Fibroblast of skin of scalp (primary cell): ENCODE measurements around the gene APBB3.

ENCODE experiments used
- DNase-seq: peaks from one replicate; pipeline ENCODE4 v3.0.0-alpha.2; 2013

The APBB3 gene

GRCh38 chr5:140553657-140554056 lies 10.7 kb downstream of the APBB3 start:
- DNase-seq: no peak

- no peak for DNase-seq
These were observed 12.5 kb downstream of the APBB3 start for GRCh38 chr5:140551872-140552271.

GRCh38 chr5:140550147-140551079 lies 14.0 kb downstream of the APBB3 start:
- no peak for DNase-seq

DNA sequence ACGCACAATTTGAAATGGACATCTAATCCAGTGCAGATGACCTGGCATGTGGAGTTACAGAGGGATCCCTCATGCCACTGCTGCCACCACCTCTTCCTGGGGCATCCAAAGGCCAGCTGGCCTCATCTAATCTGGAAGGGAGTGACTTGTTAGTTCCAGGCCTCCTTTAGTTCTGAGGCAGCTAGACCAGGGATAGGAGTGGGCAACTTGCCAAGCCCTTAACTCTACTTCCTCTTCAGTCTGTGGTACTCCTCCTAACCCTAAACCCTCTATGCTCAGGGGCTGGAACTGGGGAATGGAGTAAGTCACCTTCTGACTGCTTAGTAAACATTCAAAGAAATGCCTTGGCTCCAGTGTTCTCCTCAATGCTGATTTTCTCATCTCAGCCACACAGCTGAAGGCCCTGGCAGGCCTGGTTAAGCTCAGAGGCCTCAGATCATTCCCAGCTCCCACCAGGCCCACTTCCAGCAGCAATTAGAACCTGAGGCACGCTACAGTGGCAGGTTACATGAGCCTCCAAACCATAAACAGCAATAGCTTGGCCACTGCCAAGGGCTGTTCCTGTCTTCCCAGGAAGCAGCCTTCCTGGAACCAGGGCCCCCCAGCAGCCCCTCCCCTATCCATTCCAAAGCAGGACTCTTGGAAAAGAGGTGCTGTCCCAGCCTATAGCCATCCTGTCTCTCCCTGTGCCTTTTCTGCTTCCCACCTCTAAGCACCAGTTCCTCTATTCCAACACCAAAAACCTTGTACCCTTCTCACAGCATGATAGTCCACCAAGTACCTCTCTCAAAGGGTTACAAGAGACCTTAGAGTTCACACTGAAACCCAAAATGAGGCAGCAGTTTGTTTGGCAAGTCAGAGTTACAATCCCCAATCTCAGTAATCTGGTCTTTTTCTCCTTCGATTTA lies 14.9 kb downstream of the APBB3 start:
- peak; percentile 20 for DNase-seq

- DNase-seq: no peak
These were observed 15.6 kb downstream of the APBB3 start for GRCh38 chr5:140548791-140549190.

DNA sequence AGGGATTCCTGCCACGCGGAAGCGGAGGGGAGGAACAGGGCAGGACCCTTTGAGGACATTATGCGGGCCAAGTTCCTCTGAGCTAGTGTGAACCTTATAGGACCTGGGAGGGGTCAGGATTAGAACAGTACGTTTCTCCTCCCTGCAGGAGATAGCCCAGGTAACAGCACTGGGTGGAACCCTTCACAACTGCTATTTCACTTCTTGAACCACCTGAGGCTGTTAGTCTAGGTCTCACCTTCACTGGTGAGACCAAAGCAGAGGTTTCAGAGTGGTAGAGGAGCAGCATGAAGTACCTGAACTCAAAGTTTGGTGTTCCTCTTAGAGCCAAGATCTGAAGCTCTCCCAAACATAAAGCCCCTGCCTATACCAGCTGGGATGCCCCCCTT lies 16.1 kb downstream of the APBB3 start:
- no peak for DNase-seq

DNA sequence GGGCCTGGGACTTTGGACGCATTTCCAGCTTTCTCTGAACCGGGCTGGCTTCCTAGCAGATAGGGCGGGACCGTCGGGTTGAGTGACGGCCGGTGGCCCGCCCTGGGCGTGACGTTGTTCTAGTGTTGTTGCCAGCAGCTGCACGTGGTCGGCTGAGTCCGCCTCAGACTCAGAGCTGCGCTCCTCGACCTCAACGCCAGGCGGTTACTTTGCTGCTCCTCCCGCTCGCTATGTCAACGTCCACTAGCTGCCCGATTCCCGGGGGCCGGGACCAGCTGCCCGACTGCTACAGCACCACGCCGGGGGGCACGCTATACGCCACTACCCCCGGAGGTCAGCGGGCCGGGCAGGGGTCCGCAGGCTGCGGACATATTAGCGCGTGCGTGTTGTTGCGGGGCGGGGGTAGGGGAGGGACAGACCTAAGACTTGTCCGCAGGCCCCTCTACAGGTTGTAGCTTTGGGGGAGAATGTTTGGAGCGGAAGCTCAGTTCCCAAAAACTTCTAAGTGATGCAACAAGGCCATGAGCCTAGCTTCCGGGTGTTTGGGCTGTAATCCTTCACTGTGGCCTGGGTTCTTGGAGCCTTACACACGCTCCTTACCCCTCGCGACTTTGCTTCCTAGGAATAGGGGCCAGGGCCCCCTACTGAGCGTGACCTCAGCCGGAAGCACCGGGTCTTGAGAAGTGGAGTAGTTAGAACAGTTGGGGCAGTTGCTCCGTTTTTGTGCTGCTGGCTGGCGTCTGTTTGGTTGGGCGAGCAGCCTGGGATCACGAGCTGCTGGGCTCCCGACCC lies 16.7 kb downstream of the APBB3 start, which contains the start of gene EIF4EBP3:
EIF4EBP3 (plus strand) TSS at position 155 of the 792 bp plus-strand sequence; CDS start at position 231, 76 bp downstream.
- peak; percentile 93 for DNase-seq

DNA sequence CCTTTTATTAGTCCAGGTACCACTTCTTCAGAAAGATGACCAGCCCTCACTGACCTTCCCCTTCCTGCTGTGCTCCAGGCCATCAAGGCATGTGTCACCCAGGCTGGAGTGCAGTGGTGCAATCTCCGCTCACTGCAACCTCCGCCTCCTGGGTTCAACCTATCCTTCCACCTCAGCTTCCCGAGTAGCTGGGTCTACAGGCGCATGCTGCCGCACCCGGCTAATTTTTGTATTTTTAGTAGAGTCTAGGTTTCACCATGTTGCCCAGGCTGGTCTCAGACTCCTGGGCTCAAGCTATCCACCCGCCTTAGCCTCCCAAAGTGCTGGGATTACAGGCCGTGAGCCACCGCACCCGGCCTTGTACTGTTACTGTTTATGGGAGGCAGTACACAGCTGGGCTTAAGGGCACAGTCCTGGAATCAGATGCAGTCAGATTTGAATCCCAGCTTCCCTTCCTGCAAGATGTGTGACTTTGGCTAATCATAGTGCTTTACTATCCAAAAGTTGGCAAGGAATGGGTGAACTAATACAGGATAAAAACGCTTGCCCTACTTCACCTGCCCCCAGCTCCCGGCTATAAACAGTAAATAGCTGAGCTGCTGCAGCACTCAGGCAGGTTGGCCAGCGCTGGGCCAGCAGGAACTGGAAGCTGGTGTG lies 17.4 kb downstream of the APBB3 start:
- DNase-seq: no peak

- no peak for DNase-seq
These were observed 18.8 kb downstream of the APBB3 start for GRCh38 chr5:140545606-140546005.

DNA sequence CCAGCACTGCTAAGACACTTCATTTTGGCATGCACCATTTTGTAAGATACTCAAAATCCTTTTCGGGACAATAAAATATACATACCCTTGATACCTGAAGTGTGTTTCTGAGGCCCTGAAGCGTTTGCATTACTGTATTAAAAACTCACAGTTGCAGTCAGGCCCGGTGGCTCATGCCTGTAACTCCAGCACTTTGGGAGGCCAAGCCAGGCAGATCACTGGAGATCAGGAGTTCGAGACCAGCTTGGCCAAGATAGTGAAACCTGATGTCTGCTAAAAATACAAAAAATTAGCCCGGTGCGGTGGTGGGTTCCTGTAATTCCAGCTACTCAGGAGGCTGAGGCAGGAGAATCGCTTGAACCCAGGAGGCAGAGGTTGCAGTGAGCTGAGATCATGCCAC lies 19.4 kb downstream of the APBB3 start:
- DNase-seq: no peak

- DNase-seq: no peak
These were observed 21.4 kb downstream of the APBB3 start for GRCh38 chr5:140542972-140543371.

- DNase-seq: no peak
These were observed 24.2 kb downstream of the APBB3 start for GRCh38 chr5:140540227-140540626.

- no peak for DNase-seq
These were observed 40.4 kb downstream of the APBB3 start for GRCh38 chr5:140524003-140524402.

DNA sequence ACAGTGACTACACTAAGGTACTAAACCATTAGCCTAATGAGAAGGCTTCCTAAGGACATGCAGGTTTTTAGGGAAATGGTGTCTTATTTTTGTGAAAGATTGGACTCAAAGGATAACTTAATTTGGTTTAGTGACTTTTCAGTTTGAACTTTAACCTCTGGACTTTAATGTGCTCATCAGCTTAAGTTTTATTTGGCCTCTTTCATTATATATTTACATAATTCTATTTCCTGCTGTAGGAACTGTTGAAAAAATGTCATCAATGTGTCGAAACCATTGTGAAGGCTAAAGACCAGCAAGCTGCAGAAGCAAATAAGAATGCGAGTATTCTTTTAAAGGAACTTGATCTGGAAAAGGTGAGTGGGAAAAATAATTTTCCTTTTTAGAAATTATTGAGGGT lies 51.3 kb downstream of the APBB3 start:
- no peak for DNase-seq

DNA sequence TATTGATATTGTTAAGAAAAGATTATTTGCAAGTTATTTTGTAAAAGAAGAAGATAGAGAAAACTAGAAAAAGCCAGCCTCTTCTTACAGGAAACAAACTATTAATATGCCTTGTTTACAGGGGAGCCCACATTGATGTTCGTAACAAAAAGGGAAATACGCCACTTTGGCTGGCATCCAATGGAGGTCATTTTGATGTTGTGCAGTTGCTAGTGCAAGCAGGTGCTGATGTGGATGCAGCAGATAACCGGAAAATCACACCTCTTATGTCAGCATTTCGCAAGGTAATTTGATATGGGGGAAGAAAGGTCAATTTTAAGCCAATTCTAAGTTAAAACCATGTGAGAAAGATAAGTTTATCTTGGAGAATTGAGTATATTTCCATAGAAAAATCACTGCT lies 54.5 kb downstream of the APBB3 start:
- DNase-seq: no peak
